Stomach (tissue), 9 donors: ENCODE measurements around the gene LSM3. TPM values are rescaled to one million over a fixed set of nuclear protein-coding genes. Genes with fewer than 3 reads are reported as not detected.

Experiments used
- DNase-seq, 2 donors: peaks; one replicate each; pipeline versions ENCODE4 v3.0.0 to v3.0.0-alpha.2; 2013 to 2019
- H3K27ac ChIP-seq, 5 donors: fragments of 200-600 bp in 4 of 5; sonication (generic) in 4 of 5; one replicate each; pipeline ENCODE4 v1.5.1; 2013 to 2019; ENCODE audit warnings: mild to moderate bottlenecking in 1 of 5, moderate library complexity in 1 of 5
- H3K27me3 ChIP-seq, 3 donors: fragments of 200-600 bp; sonication (generic); one replicate each; pipeline ENCODE4 v1.5.1; 2017 to 2019; ENCODE audit warnings: mixed run types in 1 of 3
- H3K36me3 ChIP-seq, 4 donors: fragments of 200-600 bp; sonication (generic); 1 replicate in 3 of 4; 2 replicates in 1 of 4; pipeline ENCODE4 v1.5.1; 2016 to 2019
- H3K4me1 ChIP-seq, 4 donors: fragments of 200-600 bp; sonication (generic); one replicate each; pipeline ENCODE4 v1.5.1; 2016 to 2019
- H3K4me3 ChIP-seq, 4 donors: fragments of 200-600 bp; sonication (generic) in 3 of 4; one replicate each; pipeline ENCODE4 v1.5.1; 2016 to 2019; ENCODE audit warnings: mild to moderate bottlenecking in 1 of 4
- H3K9me3 ChIP-seq, 4 donors: fragments of 200-600 bp; sonication (generic); one replicate each; pipeline ENCODE4 v1.5.1; 2016 to 2019
- EP300 ChIP-seq: sonication (generic); formaldehyde crosslinking; IDR thresholded peaks from one replicate; pipeline ENCODE4 v1.6.1; 2017; ENCODE audit warnings: antibody characterized with exemption
- POLR2A ChIP-seq, 4 donors: fragments of 450-650 bp; IDR thresholded peaks; one replicate each; pipeline ENCODE4 v1.6.1; 2016; ENCODE audit warnings: antibody characterized with exemption in 4 of 4, control low read depth in 2 of 4, mild to moderate bottlenecking in 1 of 4, moderate library complexity in 1 of 4
- POLR2AphosphoS5 ChIP-seq, 3 donors: sonication (generic); formaldehyde crosslinking; IDR thresholded peaks; one replicate each; pipeline ENCODE4 v1.6.1; 2016; ENCODE audit warnings: antibody characterized with exemption in 3 of 3
- WGBS, 5 donors: extraction: QIAGEN DNeasy Blood & Tissue Kit in 3 of 5; methylation state at CpG; one replicate each; pipeline versions ENCODE4 v1.1.5 to v1.1.7; 2013 to 2018; 5-methylcytosine and 5-hydroxymethylcytosine counted together
- intact Hi-C: fragments of 100-400 bp; cut with DNase I; formaldehyde crosslinking; loops from one replicate; pipeline ENCODE4 v1.15.1; 2023; ENCODE audit warnings: low total_unique reads
- polyA plus RNA-seq, 3 donors: library from polyadenylated mRNA; stranded (reverse); fragments of 200-250 nt; gene quantifications; one replicate each; pipeline ENCODE4 v1.2.3, GENCODE V29; 2013
- total RNA-seq, 5 donors: library from RNA; depleted of rRNA; stranded (reverse); fragments of >200 nt; gene quantifications; one replicate each; pipeline versions ENCODE4 v1.1.0 to v1.2.3, GENCODE V29; 2014 to 2016
- TF ChIP-seq, protein P1 (sequence below), 7 experiments: fragments of 450-650 bp in 4 of 7; fragments of 200-600 bp in 3 of 7; sonication (generic) in 3 of 7; IDR thresholded peaks; one replicate each; pipeline ENCODE4 v1.5.1; 2016 to 2019; ENCODE audit warnings: antibody characterized with exemption in 7 of 7, control low read depth in 2 of 7, mild to moderate bottlenecking in 1 of 7
- donor health status: healthy with polysubstance abuse.
- donor health status: Bipolar disorder and iron deficiency.
- donor health status: healthy.

Gene LSM3
- total and polyA plus RNA-seq, 8 donors = 2.2 to 15.0 (median 11.0) TPM

GRCh38 chr3:14235003-14235911 is 56.6 kb downstream of the LSM3 start:
- no peaks in the 10 kb centered on the region for H3K36me3 ChIP-seq
- H3K4me3 ChIP-seq = no peak overlapping the region
- TF ChIP-seq POLR2A (IDR thresholded peaks at IDR 0.05) = no peak
- H3K4me1 ChIP-seq = peaks cover 0 to 9% (median 3%) of the 10 kb centered on the region in 4 donors
- peaks cover 0 to 13% (median 0%) of the 10 kb centered on the region in 4 donors for H3K9me3 ChIP-seq
- H3K27ac ChIP-seq = peak overlapping the region; percentile 35 to 70 (median 55)
- intact Hi-C loops = no loop called here
- no peaks in the 10 kb centered on the region for H3K27me3 ChIP-seq
- peak in 1 of 2 donors; percentile 44 for DNase-seq
- WGBS, 5 donors = 49 to 64% (median 55%) methylated on average over 4 of the region's 4 CpGs

DNA sequence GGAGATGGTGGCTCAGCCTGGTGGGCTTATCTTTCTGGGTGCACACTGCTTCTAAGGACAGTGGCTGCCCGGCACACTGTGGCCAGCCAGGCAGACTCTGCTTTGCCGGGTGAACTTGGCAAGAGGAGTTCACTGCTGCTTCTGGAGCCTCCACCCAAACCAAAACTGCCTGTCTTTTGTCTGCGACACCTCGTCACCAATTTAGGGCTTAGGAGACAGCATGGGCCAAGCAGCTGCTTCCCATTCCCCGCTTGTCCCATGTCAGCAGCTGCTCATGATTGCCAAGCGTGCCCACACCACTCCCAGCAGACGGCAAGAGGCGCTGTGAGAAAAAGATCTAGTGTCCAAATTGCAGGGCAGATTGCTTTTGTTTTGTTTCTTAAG is 57.3 kb downstream of the LSM3 start:
- 75 to 89% (median 84%) methylated on average over 7 to 8 of the region's 8 CpGs for WGBS, 5 donors
- no peaks in the 10 kb centered on the region for H3K27me3 ChIP-seq
- H3K9me3 ChIP-seq = peaks cover 0 to 13% (median 0%) of the 10 kb centered on the region in 4 donors
- DNase-seq = no peak
- intact Hi-C loops = no loop called here
- H3K4me1 ChIP-seq = peaks cover 0 to 9% (median 3%) of the 10 kb centered on the region in 4 donors
- no peak overlapping the region for H3K4me3 ChIP-seq
- TF ChIP-seq POLR2A (IDR thresholded peaks at IDR 0.05) (no peak), EP300 (no peak), POLR2AphosphoS5 (IDR thresholded peaks at IDR 0.05) (no peak)
- TF ChIP-seq, protein P1, sequence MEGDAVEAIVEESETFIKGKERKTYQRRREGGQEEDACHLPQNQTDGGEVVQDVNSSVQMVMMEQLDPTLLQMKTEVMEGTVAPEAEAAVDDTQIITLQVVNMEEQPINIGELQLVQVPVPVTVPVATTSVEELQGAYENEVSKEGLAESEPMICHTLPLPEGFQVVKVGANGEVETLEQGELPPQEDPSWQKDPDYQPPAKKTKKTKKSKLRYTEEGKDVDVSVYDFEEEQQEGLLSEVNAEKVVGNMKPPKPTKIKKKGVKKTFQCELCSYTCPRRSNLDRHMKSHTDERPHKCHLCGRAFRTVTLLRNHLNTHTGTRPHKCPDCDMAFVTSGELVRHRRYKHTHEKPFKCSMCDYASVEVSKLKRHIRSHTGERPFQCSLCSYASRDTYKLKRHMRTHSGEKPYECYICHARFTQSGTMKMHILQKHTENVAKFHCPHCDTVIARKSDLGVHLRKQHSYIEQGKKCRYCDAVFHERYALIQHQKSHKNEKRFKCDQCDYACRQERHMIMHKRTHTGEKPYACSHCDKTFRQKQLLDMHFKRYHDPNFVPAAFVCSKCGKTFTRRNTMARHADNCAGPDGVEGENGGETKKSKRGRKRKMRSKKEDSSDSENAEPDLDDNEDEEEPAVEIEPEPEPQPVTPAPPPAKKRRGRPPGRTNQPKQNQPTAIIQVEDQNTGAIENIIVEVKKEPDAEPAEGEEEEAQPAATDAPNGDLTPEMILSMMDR (IDR thresholded peaks at IDR 0.05) = no peak
- no peaks in the 10 kb centered on the region for H3K36me3 ChIP-seq
- H3K27ac ChIP-seq = peak overlapping the region in 1 of 5 donors; percentile 31

- H3K4me3 ChIP-seq = no peak overlapping the region
- WGBS, 5 donors = 76 to 90% (median 80%) methylated on average over 3 of the region's 3 CpGs
Observed at GRCh38 chr3:14236902-14237301, 58.3 kb downstream of the LSM3 start.

DNA sequence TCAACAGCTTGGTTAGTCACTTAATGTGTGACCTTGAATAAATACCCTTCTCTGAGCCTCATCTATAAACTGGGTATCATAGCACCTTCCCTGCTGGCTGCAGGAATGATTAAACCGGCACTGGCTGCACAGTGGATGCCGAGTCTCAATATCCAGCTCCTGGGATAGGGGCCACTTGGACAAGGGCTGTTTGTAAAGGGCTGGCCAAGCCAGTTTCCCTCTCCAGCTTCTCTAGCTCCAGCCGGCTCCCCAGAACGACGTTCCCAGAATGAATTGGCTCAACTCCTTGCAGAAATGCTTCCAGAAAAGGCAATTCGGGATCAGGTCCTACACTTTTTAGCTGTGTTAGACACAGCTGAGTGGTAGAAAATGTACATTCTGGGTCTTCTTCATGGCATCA is 58.8 kb downstream of the LSM3 start:
- Histone ChIP-seq H3K27me3 (no peaks in the 10 kb centered on the region), H3K4me3 (no peak overlapping the region), H3K27ac (peak overlapping the region in 1 of 5 donors; percentile 6), H3K36me3 (no peaks in the 10 kb centered on the region), H3K4me1 (peaks cover 0 to 9% (median 3%) of the 10 kb centered on the region in 4 donors), H3K9me3 (peaks cover 0 to 13% (median 0%) of the 10 kb centered on the region in 4 donors)
- TF ChIP-seq EP300 (no peak), POLR2AphosphoS5 (IDR thresholded peaks at IDR 0.05) (no peak), POLR2A (IDR thresholded peaks at IDR 0.05) (no peak)
- TF ChIP-seq, protein P1 (IDR thresholded peaks at IDR 0.05) = no peak
- WGBS, 5 donors = 63 to 80% (median 72%) methylated on average over 4 to 6 of the region's 6 CpGs
- intact Hi-C loops = no loop called here
- peak in 1 of 2 donors; percentile 51 for DNase-seq

More at GRCh38 chr3:14236902-14237301, 58.3 kb downstream of the LSM3 start:
- no peak for TF ChIP-seq POLR2AphosphoS5 (IDR thresholded peaks at IDR 0.05)
- TF ChIP-seq POLR2A (IDR thresholded peaks at IDR 0.05) = no peak
- TF ChIP-seq EP300 = no peak
- TF ChIP-seq, protein P1 (IDR thresholded peaks at IDR 0.05) = no peak
- Histone ChIP-seq H3K4me1 (peaks cover 0 to 9% (median 3%) of the 10 kb centered on the region in 4 donors), H3K36me3 (no peaks in the 10 kb centered on the region), H3K27ac (no peak overlapping the region), H3K9me3 (peaks cover 0 to 13% (median 0%) of the 10 kb centered on the region in 4 donors), H3K27me3 (no peaks in the 10 kb centered on the region)
- intact Hi-C loops = no loop called here
- no peak for DNase-seq
